Gastroesophageal sphincter (tissue), 3 donors: Measurements from ENCODE around the gene POLN.

Experiments used
- CTCF ChIP-seq, 4 experiments: fragments of 200-600 bp in 2 of 4; fragments of 450-650 bp in 2 of 4; sonication (generic) in 1 of 4; IDR thresholded peaks; one replicate each; pipeline ENCODE4 v1.5.1; 2017 to 2019; ENCODE audit warnings: antibody characterized with exemption in 4 of 4, mild to moderate bottlenecking in 2 of 4, moderate library complexity in 2 of 4
- EP300 ChIP-seq: sonication (generic); formaldehyde crosslinking; IDR thresholded peaks from one replicate; pipeline ENCODE4 v1.6.1; 2017; ENCODE audit warnings: antibody characterized with exemption, mild to moderate bottlenecking
- POLR2A ChIP-seq, 2 donors: fragments of 450-650 bp; IDR thresholded peaks; one replicate each; pipeline ENCODE4 v1.6.1; 2017; ENCODE audit warnings: antibody characterized with exemption in 2 of 2, mild to moderate bottlenecking in 2 of 2, moderate library complexity in 1 of 2
- POLR2AphosphoS5 ChIP-seq: sonication (generic); formaldehyde crosslinking; IDR thresholded peaks from one replicate; pipeline ENCODE4 v1.6.1; 2017; ENCODE audit warnings: antibody characterized with exemption

- TF ChIP-seq CTCF (IDR thresholded peaks at IDR 0.05): no peak
- no peak for TF ChIP-seq POLR2AphosphoS5
- no peak for TF ChIP-seq POLR2A (IDR thresholded peaks at IDR 0.05)
- TF ChIP-seq EP300: no peak
These were observed 11.5 kb upstream of the POLN start for GRCh38 chr4:2253160-2254084.
